A549 (cell line): ENCODE data around the gene ZPBP2. TPM values are rescaled to one million over a fixed set of nuclear protein-coding genes. Genes with fewer than 3 reads are reported as not detected.

Experiments
- ATAC-seq, 2 experiments: fragments of 200-7000 bp in 1 of 2; fragments of >200 bp in 1 of 2; cut with Nextera tagmentation in 1 of 2; cut with Tn5 transposase in 1 of 2; 3 replicates each; pipeline versions ENCODE4 v1.8.0 to v1.9.1; 2018 to 2020; ENCODE audit warnings: mild to moderate bottlenecking in 1 of 2, moderate library complexity in 1 of 2
- CTCF ChIA-PET: fragments of 300-600 bp; sonication (Branson Sonifier 250); formaldehyde crosslinking; extraction: SDS; loops from one replicate; lab custom pipeline; 2021; ENCODE audit warnings: antibody characterized with exemption, inconsistent platforms; lab: Yijun Ruan, JAX
- POLR2A ChIA-PET: fragments of 350-600 bp; formaldehyde crosslinking; extraction: SDS; loops from one replicate; lab custom pipeline; 2021; ENCODE audit warnings: antibody characterized with exemption, inconsistent platforms; lab: Yijun Ruan, JAX
- DNase-seq, 2 experiments: peaks; one replicate each; pipeline versions ENCODE4 v3.0.0 to v3.0.0-alpha.2; 2011 to 2016; ENCODE audit warnings: low read depth in 1 of 2, low spot score in 1 of 2
- FAIRE-seq: peaks from 2 replicates; lab custom pipeline; 2011; peaks lifted over from hg19 to GRCh38; lab: Jason Lieb, UNC
- H3K27ac ChIP-seq, 2 experiments: fragments of >200 bp; sonication (Bioruptor Twin); formaldehyde crosslinking; 3 replicates each; pipeline ENCODE4 v1.5.1; 2016 to 2017
- H3K4me1 ChIP-seq: fragments of >200 bp; sonication (Bioruptor Twin); formaldehyde crosslinking; 3 replicates; pipeline ENCODE4 v1.6.1; 2016
- H3K4me2 ChIP-seq: fragments of >200 bp; sonication (Bioruptor Twin); formaldehyde crosslinking; 3 replicates; pipeline ENCODE4 v1.6.1; 2016
- H3K4me3 ChIP-seq: fragments of >200 bp; sonication (Bioruptor Twin); formaldehyde crosslinking; 3 replicates; pipeline ENCODE4 v1.5.1; 2016
- H3K9me3 ChIP-seq: fragments of >200 bp; sonication (Bioruptor Twin); formaldehyde crosslinking; 3 replicates; pipeline ENCODE4 v1.6.1; 2016
- ATOH8 ChIP-seq: fragments of 250-450 bp; sonication (Bioruptor Pico); IDR thresholded peaks from 2 replicates; pipeline ENCODE4 v1.5.0; 2020; ENCODE audit warnings: low read depth, mild to moderate bottlenecking, moderate library complexity
- BHLHE40 ChIP-seq: IDR thresholded peaks from 2 replicates; pipeline ENCODE4 v1.6.1; 2012; ENCODE audit warnings: low read depth, low read length, inconsistent platforms
- CEBPB ChIP-seq, 2 experiments: fragments of >200 bp in 1 of 2; sonication (Bioruptor Twin) in 1 of 2; formaldehyde crosslinking in 1 of 2; IDR thresholded peaks; 2 replicates each; pipeline ENCODE4 v1.6.1; 2012 to 2016
- CHD2 ChIP-seq: fragments of 150-350 bp; IDR thresholded peaks from 2 replicates; pipeline ENCODE4 v1.6.1; 2014; ENCODE audit warnings: low read length; ENCODE audit not compliant: partially characterized antibody
- CTCF ChIP-seq: fragments of >200 bp; sonication (Bioruptor Twin); formaldehyde crosslinking; IDR thresholded peaks from 3 replicates; pipeline ENCODE4 v1.5.1; 2016
- E2F6 ChIP-seq: IDR thresholded peaks from 2 replicates; pipeline ENCODE4 v1.6.1; 2012; ENCODE audit warnings: low read depth, borderline replicate concordance
- EHMT2 ChIP-seq: fragments of 200-600 bp; sonication (generic); IDR thresholded peaks from 2 replicates; pipeline ENCODE4 v1.6.1; 2016; ENCODE audit warnings: antibody characterized with exemption, low read depth, mild to moderate bottlenecking, moderate library complexity
- ELK1 ChIP-seq: fragments of 150-350 bp; IDR thresholded peaks from 2 replicates; pipeline ENCODE4 v1.6.1; 2014; ENCODE audit warnings: low read depth, mild to moderate bottlenecking, low read length
- ESRRA ChIP-seq: fragments of 150-350 bp; IDR thresholded peaks from 2 replicates; pipeline ENCODE4 v1.6.1; 2014; ENCODE audit warnings: mild to moderate bottlenecking, low read length, borderline replicate concordance
- FOSB ChIP-seq: fragments of 250-450 bp; sonication (Bioruptor Pico); IDR thresholded peaks from 2 replicates; pipeline ENCODE4 v1.5.0; 2020; ENCODE audit warnings: mild to moderate bottlenecking, moderate library complexity
- GATA3 ChIP-seq: IDR thresholded peaks from 2 replicates; pipeline ENCODE4 v1.6.1; 2012; ENCODE audit warnings: borderline replicate concordance
- HDAC2 ChIP-seq: fragments of 200-600 bp; sonication (generic); IDR thresholded peaks from 2 replicates; pipeline ENCODE4 v1.6.1; 2016
- HOXB13 ChIP-seq: fragments of 250-450 bp; sonication (Bioruptor Pico); IDR thresholded peaks from 2 replicates; pipeline ENCODE4 v1.5.0; 2020; ENCODE audit warnings: low read depth, mild to moderate bottlenecking, moderate library complexity
- MAFK ChIP-seq: fragments of 450-650 bp; IDR thresholded peaks from 2 replicates; pipeline ENCODE4 v1.6.1; 2014; ENCODE audit not compliant: partially characterized antibody
- MAX ChIP-seq: IDR thresholded peaks from 2 replicates; pipeline ENCODE4 v1.6.1; 2012
- NPAS2 ChIP-seq: fragments of 250-450 bp; sonication (Bioruptor Pico); IDR thresholded peaks from 2 replicates; pipeline ENCODE4 v1.8.0; 2022; ENCODE audit warnings: mild to moderate bottlenecking, moderate library complexity, borderline replicate concordance
- PBX3 ChIP-seq: IDR thresholded peaks from 2 replicates; pipeline ENCODE4 v1.6.1; 2012
- POLR2A ChIP-seq: IDR thresholded peaks from 2 replicates; pipeline ENCODE4 v1.6.1; 2012; ENCODE audit warnings: mild to moderate bottlenecking, low read length
- RAD21 ChIP-seq, 2 experiments: fragments of >200 bp in 1 of 2; sonication (Bioruptor Twin) in 1 of 2; formaldehyde crosslinking in 1 of 2; IDR thresholded peaks in 1 of 2; conservative IDR thresholded peaks in 1 of 2; 2 replicates in 1 of 2; 3 replicates in 1 of 2; pipeline ENCODE4 v1.6.1; 2012 to 2018; ENCODE audit warnings: inconsistent platforms in 1 of 2
- RFX5 ChIP-seq: fragments of 450-650 bp; IDR thresholded peaks from 2 replicates; pipeline ENCODE4 v1.7.1; 2014; ENCODE audit warnings: antibody characterized with exemption, mild to moderate bottlenecking, moderate library complexity
- SMC3 ChIP-seq: fragments of >200 bp; sonication (Bioruptor Twin); formaldehyde crosslinking; IDR thresholded peaks from 3 replicates; pipeline ENCODE4 v1.6.1; 2018; ENCODE audit warnings: inconsistent platforms
- SREBF2 ChIP-seq: fragments of 450-650 bp; IDR thresholded peaks from 2 replicates; pipeline ENCODE4 v1.6.1; 2014; ENCODE audit warnings: mild to moderate bottlenecking, moderate library complexity
- ZC3H11A ChIP-seq: fragments of 450-650 bp; IDR thresholded peaks from 2 replicates; pipeline ENCODE4 v1.6.1; 2014; ENCODE audit warnings: antibody characterized with exemption, mild to moderate bottlenecking
- WGBS: methylation state at CpG from one replicate; pipeline ENCODE4 v1.1.6; 2017; ENCODE audit errors: missing lambda C conversion rate; 5-methylcytosine and 5-hydroxymethylcytosine counted together
- polyA minus RNA-seq: library from RNA; depleted of rRNA, polyadenylated mRNA; stranded (reverse); fragments of >200 nt; gene quantifications from 2 replicates; pipeline ENCODE4 v1.2.3, GENCODE V29; 2011; rRNA and poly(A)+ RNA removed
- polyA plus RNA-seq, 4 experiments: library from polyadenylated mRNA; depleted of rRNA in 3 of 4; stranded (reverse); fragments of >200 nt; fragmentation: RNase III in 1 of 4; extraction: RNeasy Plus Mini Kit Qiagen cat#74134 plus additional on column Dnase treatment in 1 of 4; gene quantifications; 2 replicates in 3 of 4; 3 replicates in 1 of 4; pipeline ENCODE4 v1.2.3, GENCODE V29; 2011 to 2017

Gene ZPBP2
- not detected in 2 replicates for polyA plus RNA-seq (2011; rRNA removed)
- not detected in 2 replicates for polyA plus RNA-seq (2012; cell fraction: cytosol; rRNA removed)
- not detected in 2 replicates for polyA plus RNA-seq (2012; cell fraction: nucleus; rRNA removed)
- not detected in 3 replicates for polyA plus RNA-seq (2017; fragmentation: RNase III; extraction: RNeasy Plus Mini Kit Qiagen cat#74134 plus additional on column Dnase treatment)
- not detected in 2 replicates for polyA minus RNA-seq

GRCh38 chr17:39867880-39868553 is at the start of gene ZPBP2:
TSS of gene ZPBP2 (plus strand) at chr17:39868202. CDS start at chr17:39868355, 153 bp downstream.
- CTCF ChIA-PET: no interaction called here
- FAIRE-seq: no peak
- peaks cover 9% of the 10 kb centered on the region; the same call in 2 of the 3 replicates for H3K4me1 ChIP-seq
- H3K27ac ChIP-seq: no peak within 1 kb of the TSS
- no peak for DNase-seq
- no peak for ATAC-seq
- H3K9me3 ChIP-seq: peaks cover 7% of the 10 kb centered on the region
- H3K4me2 ChIP-seq: no peak within 1 kb of the TSS
- no peak within 1 kb of the TSS for H3K4me3 ChIP-seq
- TF ChIP-seq ELK1: no peak
- no peak for TF ChIP-seq PBX3
- no peak for TF ChIP-seq POLR2A
- no peak for TF ChIP-seq HDAC2
- TF ChIP-seq CEBPB (IDR thresholded peaks at IDR 0.05): no peak
- no peak for TF ChIP-seq NPAS2 (CRISPR knock-in tag)
- WGBS: 89% methylated on average over 67 of the region's 67 CpGs
- POLR2A ChIA-PET: no interaction called here

- H3K4me1 ChIP-seq: no peaks in the 10 kb centered on the region
- no peak overlapping the region for H3K4me3 ChIP-seq
- peaks cover 12% of the 10 kb centered on the region for H3K9me3 ChIP-seq
- WGBS: 62% methylated on average over 9 of the region's 9 CpGs
- ChIA-PET CTCF (interaction anchor here (0.5 kb wide), 1 partner anchor 19 kb away, joined by 3 read pairs; no protein-coding TSS in a partner anchor), POLR2A (no interaction called here)
- no peak for TF ChIP-seq ESRRA
- no peak for TF ChIP-seq RFX5
- TF ChIP-seq RAD21 (conservative IDR thresholded peaks at IDR 0.05 in 1 of 2, IDR thresholded peaks at IDR 0.05 in 1 of 2): no peak
- TF ChIP-seq HOXB13 (CRISPR knock-in tag): no peak
- no peak for TF ChIP-seq SREBF2
- TF ChIP-seq CHD2: no peak
- no peak for TF ChIP-seq MAFK
- TF ChIP-seq HDAC2: no peak
- TF ChIP-seq GATA3: no peak
- no peak for TF ChIP-seq CEBPB (IDR thresholded peaks at IDR 0.05)
- no peak for TF ChIP-seq FOSB (CRISPR knock-in tag)
- no peak for TF ChIP-seq CTCF
- no peak for TF ChIP-seq SMC3
- no peak for TF ChIP-seq ZC3H11A
- TF ChIP-seq ELK1: no peak
- no peak for TF ChIP-seq BHLHE40
- TF ChIP-seq ATOH8 (CRISPR knock-in tag): no peak
- TF ChIP-seq EHMT2: no peak
- no peak for TF ChIP-seq E2F6
- no peak for TF ChIP-seq MAX
- FAIRE-seq: no peak
- H3K4me2 ChIP-seq: no peak overlapping the region
- no peak for DNase-seq
- no peak overlapping the region for H3K27ac ChIP-seq
- no peak for ATAC-seq
Observed at GRCh38 chr17:39818358-39819000, 49.5 kb upstream of the ZPBP2 start.
